T-helper 17 cell (primary cell): Measurements from ENCODE around the gene IDI2. TPM values are rescaled to one million over a fixed set of nuclear protein-coding genes. Genes with fewer than 3 reads are reported as not detected.
"Not testable (repeated sequence)": the region's sequence is repeated elsewhere in the genome, so short reads cannot be mapped to it uniquely, and the experiment has no call there.

Source experiments
- ATAC-seq: fragments of 150-1000 bp; cut with Tn5 transposase; 2 replicates; pipeline ENCODE4 v1.10.0; 2021; ENCODE audit warnings: mild to moderate bottlenecking, moderate library complexity
- DNase-seq, 3 donors: peaks; one replicate each; pipeline versions ENCODE4 v3.0.0 to v3.0.0-alpha.2; 2020 to 2021
- H3K9me3 ChIP-seq: one replicate; pipeline ENCODE4 v1.7.0; 2013; ENCODE audit warnings: low read length, mild to moderate bottlenecking; ENCODE audit not compliant: control insufficient read depth, poor library complexity, severe bottlenecking
- H3K27ac Mint-ChIP-seq: one replicate; pipeline ENCODE4 v1.8.0; 2022; ENCODE audit warnings: mild to moderate bottlenecking, moderate library complexity, mixed read lengths
- H3K27me3 Mint-ChIP-seq: one replicate; pipeline ENCODE4 v1.8.0; 2022; ENCODE audit warnings: mixed read lengths
- H3K36me3 Mint-ChIP-seq: one replicate; pipeline ENCODE4 v1.8.0; 2022; ENCODE audit warnings: low read depth, mixed read lengths
- H3K4me1 Mint-ChIP-seq: one replicate; pipeline ENCODE4 v1.8.0; 2022; ENCODE audit warnings: mild to moderate bottlenecking, mixed read lengths
- H3K4me3 Mint-ChIP-seq: one replicate; pipeline ENCODE4 v1.8.0; 2022; ENCODE audit warnings: mild to moderate bottlenecking, moderate library complexity, mixed read lengths
- total RNA-seq, 4 donors: library from RNA in 2 of 4; stranded (reverse) in 2 of 4; gene quantifications; one replicate each; pipeline ENCODE4 v1.2.3 and lab custom pipeline; 2022 to 2026

The IDI2 gene
- total RNA-seq, 2 donors from 2014 or later: not detected

- H3K27me3 Mint-ChIP-seq: no peaks in the 10 kb centered on the region
- no peaks in the 10 kb centered on the region for H3K9me3 ChIP-seq
- H3K36me3 Mint-ChIP-seq: peaks cover 19% of the 10 kb centered on the region
- no peak overlapping the region for H3K4me3 Mint-ChIP-seq
- ATAC-seq (no peak), DNase-seq (no peak)
- H3K4me1 Mint-ChIP-seq: peaks cover 5% of the 10 kb centered on the region
- H3K27ac Mint-ChIP-seq: peak overlapping the region; percentile 51
Observed at GRCh38 chr10:1015688-1016087, 10.0 kb downstream of the IDI2 start.

DNA sequence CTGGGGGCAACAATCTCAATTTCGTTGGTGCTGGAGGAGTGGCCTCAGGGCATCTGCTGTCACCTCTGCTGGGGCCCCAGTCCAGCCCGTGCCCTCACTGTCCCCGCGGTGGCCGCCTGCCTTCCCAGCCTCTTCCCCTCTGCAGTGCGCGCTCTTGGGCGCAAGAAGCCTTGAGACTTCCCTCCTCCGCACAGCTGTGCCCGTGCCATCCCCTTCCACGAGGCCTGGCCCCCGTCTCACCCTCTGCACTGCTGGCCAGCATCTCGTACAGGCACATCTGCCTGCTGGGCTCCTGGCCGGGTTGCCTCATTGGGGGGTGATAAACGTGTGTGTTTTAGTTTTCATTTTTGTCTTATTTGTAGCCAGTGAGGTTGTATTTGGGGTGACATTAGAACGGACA, 14.0 kb downstream of the IDI2 start:
- Mint-ChIP-seq H3K27me3 (no peaks in the 10 kb centered on the region), H3K27ac (peak overlapping the region; percentile 19), H3K4me1 (peaks cover 11% of the 10 kb centered on the region), H3K4me3 (peak overlapping the region; percentile 52), H3K36me3 (peaks cover 16% of the 10 kb centered on the region)
- no peaks in the 10 kb centered on the region for H3K9me3 ChIP-seq
- no peak for DNase-seq
- no peak for ATAC-seq

- no peaks in the 10 kb centered on the region for H3K9me3 ChIP-seq
- Mint-ChIP-seq H3K27me3 (no peaks in the 10 kb centered on the region), H3K36me3 (peaks cover 16% of the 10 kb centered on the region), H3K27ac (no peak overlapping the region), H3K4me3 (no peak overlapping the region), H3K4me1 (peaks cover 11% of the 10 kb centered on the region)
- DNase-seq: no peak
- no peak for ATAC-seq
Observed at GRCh38 chr10:1010703-1011102, 15.0 kb downstream of the IDI2 start.

DNA sequence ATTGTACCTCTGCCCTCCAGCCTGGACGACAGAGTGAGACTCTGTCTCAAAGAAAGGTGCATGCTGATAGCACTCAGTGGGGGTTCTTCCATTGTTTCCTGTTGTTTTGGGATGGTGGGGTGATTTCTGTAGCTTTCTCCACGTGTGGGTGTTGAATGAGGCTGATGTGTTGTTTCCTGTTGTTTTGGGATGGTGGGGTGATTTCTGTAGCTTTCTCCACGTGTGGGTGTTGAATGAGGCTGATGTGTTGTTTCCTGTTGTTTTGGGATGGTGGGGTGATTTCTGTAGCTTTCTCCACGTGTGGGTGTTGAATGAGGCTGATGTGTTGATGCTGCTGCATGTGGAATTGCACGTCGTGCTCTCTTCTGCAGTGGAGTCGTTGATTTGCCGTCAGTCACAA, 15.7 kb downstream of the IDI2 start:
- peaks cover 11% of the 10 kb centered on the region for H3K4me1 Mint-ChIP-seq
- not testable (repeated sequence) for H3K4me3 Mint-ChIP-seq, ATAC-seq, H3K27me3 Mint-ChIP-seq, H3K27ac Mint-ChIP-seq, H3K9me3 ChIP-seq, DNase-seq
- peaks cover 16% of the 10 kb centered on the region for H3K36me3 Mint-ChIP-seq

- Mint-ChIP-seq H3K4me1 (peaks cover 11% of the 10 kb centered on the region), H3K27me3 (no peaks in the 10 kb centered on the region), H3K27ac (peak overlapping the region; percentile 53), H3K36me3 (peaks cover 16% of the 10 kb centered on the region), H3K4me3 (no peak overlapping the region)
- ATAC-seq (no peak), DNase-seq (no peak)
- H3K9me3 ChIP-seq: no peaks in the 10 kb centered on the region
Observed at GRCh38 chr10:1009071-1009494, 16.6 kb downstream of the IDI2 start.

GRCh38 chr10:1007583-1007982, 18.1 kb downstream of the IDI2 start:
- ATAC-seq: no peak

GRCh38 chr10:1006573-1006972, 19.1 kb downstream of the IDI2 start:
- Mint-ChIP-seq H3K4me1 (peaks cover 11% of the 10 kb centered on the region), H3K27me3 (no peaks in the 10 kb centered on the region), H3K36me3 (peaks cover 16% of the 10 kb centered on the region), H3K4me3 (peak overlapping the region; percentile 19), H3K27ac (no peak overlapping the region)
- H3K9me3 ChIP-seq: peaks cover 7% of the 10 kb centered on the region
- DNase-seq: no peak
- ATAC-seq: no peak

More at GRCh38 chr10:1007583-1007982, 18.1 kb downstream of the IDI2 start:
- H3K27me3 Mint-ChIP-seq: no peaks in the 10 kb centered on the region
- H3K4me3 Mint-ChIP-seq: no peak overlapping the region
- no peak for DNase-seq
- peaks cover 19% of the 10 kb centered on the region for H3K36me3 Mint-ChIP-seq
- H3K27ac Mint-ChIP-seq: peak overlapping the region; percentile 47
- peaks cover 11% of the 10 kb centered on the region for H3K4me1 Mint-ChIP-seq
- H3K9me3 ChIP-seq: peaks cover 3% of the 10 kb centered on the region

- no peak overlapping the region for H3K4me3 Mint-ChIP-seq
- H3K27ac Mint-ChIP-seq: no peak overlapping the region
- peaks cover 7% of the 10 kb centered on the region for H3K9me3 ChIP-seq
- peaks cover 21% of the 10 kb centered on the region for H3K36me3 Mint-ChIP-seq
- H3K4me1 Mint-ChIP-seq: peaks cover 9% of the 10 kb centered on the region
- DNase-seq (no peak), ATAC-seq (no peak)
- no peaks in the 10 kb centered on the region for H3K27me3 Mint-ChIP-seq
Observed at GRCh38 chr10:1003884-1004670, 21.6 kb downstream of the IDI2 start.

- no peak for DNase-seq
- peaks cover 7% of the 10 kb centered on the region for H3K9me3 ChIP-seq
- ATAC-seq: no peak
- no peak overlapping the region for H3K4me3 Mint-ChIP-seq
- no peak overlapping the region for H3K27ac Mint-ChIP-seq
- H3K36me3 Mint-ChIP-seq: peaks cover 16% of the 10 kb centered on the region
- peaks cover 4% of the 10 kb centered on the region for H3K4me1 Mint-ChIP-seq
- H3K27me3 Mint-ChIP-seq: no peaks in the 10 kb centered on the region
Observed at GRCh38 chr10:1002425-1003006, 23.1 kb downstream of the IDI2 start.

DNA sequence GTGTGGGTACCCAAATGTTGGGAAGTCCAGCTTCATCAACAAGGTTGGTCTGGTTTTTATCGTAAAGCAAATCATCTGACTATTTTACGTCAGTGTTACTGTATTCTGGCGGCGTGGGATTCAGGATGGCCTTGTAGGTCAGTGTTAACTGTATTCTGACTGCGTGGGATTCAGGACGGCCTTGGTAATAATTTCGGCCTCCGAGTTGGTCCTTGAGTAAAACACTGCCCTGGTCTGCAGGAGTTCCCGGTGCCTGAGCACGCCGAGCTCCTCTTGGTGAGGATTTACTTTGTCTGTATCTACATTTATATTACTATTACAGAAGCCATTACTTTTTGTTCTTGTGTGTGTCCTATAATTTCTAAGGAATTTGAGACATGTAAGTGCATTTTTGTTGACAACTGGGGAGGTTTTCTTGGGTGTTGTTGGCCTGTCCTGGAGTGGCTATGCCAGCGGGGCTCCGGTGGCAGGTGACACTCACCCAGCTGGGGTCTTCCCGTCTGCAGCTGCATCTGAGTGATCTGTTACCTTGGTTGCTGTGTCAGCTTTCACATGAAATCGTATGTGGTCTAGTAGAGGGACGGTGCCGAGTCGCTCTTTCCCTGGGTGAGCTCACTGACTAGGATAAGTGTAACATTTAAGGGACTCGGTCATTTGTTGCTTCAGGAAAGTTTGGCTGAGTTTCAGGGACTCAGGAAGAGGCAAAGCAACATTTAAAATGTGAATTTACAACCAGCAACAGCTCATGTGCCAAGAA, 28.2 kb downstream of the IDI2 start:
- Mint-ChIP-seq H3K36me3 (peaks cover 22% of the 10 kb centered on the region), H3K27ac (no peak overlapping the region), H3K4me3 (no peak overlapping the region), H3K27me3 (no peaks in the 10 kb centered on the region), H3K4me1 (peaks cover 10% of the 10 kb centered on the region)
- peaks cover 2% of the 10 kb centered on the region for H3K9me3 ChIP-seq
- DNase-seq (no peak), ATAC-seq (no peak)

DNA sequence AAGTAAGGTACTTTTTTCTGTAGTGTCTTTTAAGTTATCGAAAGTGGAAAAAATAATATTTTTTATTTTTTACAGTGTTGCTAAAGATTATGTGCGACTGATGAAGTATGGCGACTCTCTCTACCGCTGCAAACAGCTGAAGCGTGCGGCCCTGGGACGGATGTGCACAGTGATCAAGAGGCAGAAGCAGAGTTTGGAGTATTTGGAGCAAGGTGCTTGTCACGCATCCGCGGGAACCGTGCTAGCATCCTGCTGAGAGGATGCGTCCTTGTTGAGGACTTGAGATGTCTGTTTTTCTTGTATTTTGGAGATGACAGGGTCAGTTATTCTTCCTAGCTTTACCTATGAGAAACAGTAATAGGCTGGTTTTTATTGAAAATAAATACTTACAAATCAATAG, 29.6 kb downstream of the IDI2 start:
- Mint-ChIP-seq H3K27ac (peak overlapping the region; percentile 56), H3K4me1 (peaks cover 6% of the 10 kb centered on the region), H3K4me3 (no peak overlapping the region), H3K27me3 (no peaks in the 10 kb centered on the region), H3K36me3 (peaks cover 15% of the 10 kb centered on the region)
- no peak for DNase-seq
- H3K9me3 ChIP-seq: no peaks in the 10 kb centered on the region
- ATAC-seq: no peak

DNA sequence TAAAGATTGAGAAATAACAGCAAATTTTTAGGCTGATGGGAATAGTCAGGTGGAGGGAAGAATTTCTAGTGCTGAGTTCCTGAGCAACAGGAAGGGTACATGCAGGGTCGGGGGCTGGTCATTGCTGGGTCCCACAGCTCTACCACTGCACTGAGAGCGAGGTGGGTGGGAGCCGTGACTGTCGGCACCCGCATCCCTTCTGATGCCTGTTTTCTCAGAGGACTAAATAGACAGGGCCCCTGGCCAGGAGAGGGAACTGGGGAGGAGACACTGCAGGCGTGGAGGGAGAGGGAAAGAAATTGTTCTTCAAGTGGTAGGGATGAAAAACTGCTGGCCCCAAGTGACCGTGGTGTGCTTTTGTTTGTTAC, 30.1 kb downstream of the IDI2 start:
- Mint-ChIP-seq H3K27ac (peak overlapping the region; percentile 56), H3K36me3 (peaks cover 12% of the 10 kb centered on the region)

DNA sequence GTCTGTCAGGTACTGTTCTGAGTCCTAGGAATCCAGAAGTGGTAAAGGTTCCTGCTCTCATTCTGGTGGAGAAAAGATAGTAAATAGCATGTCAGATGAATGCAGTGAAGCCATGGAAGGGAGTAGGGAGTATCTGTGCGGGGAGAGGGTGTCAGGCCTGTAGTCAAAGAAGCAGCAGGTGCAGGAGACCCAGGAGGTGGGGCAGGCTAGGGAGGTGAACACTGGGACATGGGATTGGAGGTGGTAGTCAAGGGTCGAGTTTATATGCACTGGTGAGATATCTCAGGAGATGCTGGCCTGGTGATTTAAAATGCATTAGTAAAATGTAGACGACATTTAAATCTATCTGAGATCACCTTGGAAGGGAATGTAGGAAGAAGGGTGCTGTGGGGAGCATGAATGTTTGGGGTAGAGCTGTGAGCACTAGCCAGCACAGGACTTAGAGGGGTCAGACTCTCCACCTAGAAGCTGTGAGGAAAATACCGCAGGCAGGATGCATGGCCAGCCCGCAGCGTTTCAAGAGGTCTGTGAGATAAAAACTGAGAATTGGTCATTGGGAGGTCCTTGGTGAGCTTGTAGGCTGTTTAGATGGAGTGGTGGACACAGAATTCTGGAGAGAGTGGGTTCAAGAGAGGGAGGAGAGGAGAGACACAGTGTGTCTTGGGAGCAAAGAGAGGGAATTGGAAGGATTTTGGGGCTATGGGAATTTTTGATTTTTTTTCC, 30.7 kb downstream of the IDI2 start:
- DNase-seq (no peak), ATAC-seq (no peak)
- Mint-ChIP-seq H3K4me1 (peaks cover 13% of the 10 kb centered on the region), H3K36me3 (peaks cover 10% of the 10 kb centered on the region), H3K27me3 (no peaks in the 10 kb centered on the region), H3K4me3 (no peak overlapping the region), H3K27ac (peak overlapping the region; percentile 83)
- no peaks in the 10 kb centered on the region for H3K9me3 ChIP-seq

More for the DNA sequence above, 30.1 kb downstream of the IDI2 start:
- DNase-seq (no peak), ATAC-seq (no peak)
- Mint-ChIP-seq H3K4me3 (no peak overlapping the region), H3K4me1 (peaks cover 9% of the 10 kb centered on the region), H3K27me3 (no peaks in the 10 kb centered on the region)
- H3K9me3 ChIP-seq: no peaks in the 10 kb centered on the region
